GM19468 (cell line): ENCODE results near the gene TTC36.
"Not testable (repeated sequence)": the region's sequence is repeated elsewhere in the genome, so short reads cannot be mapped to it uniquely, and the experiment has no call there.

Experiments
- ATAC-seq: cut with Tn5 transposase; IDR thresholded peaks from one replicate; pipeline ENCODE4 v1.9.1; 2021; ENCODE audit warnings: mild to moderate bottlenecking, moderate library complexity, moderate number of reproducible peaks; ENCODE audit not compliant: unreplicated experiment; ENCODE audit errors: extremely low read depth

The TTC36 gene

GRCh38 chr11:118527109-118527508 lies at the start of gene TTC36:
TSS of gene TTC36 (plus strand) at chr11:118527474. CDS start at chr11:118527495, 21 bp downstream.
- no peak for ATAC-seq

- not testable (repeated sequence) for ATAC-seq
These were observed 46.0 kb upstream of the TTC36 start for GRCh38 chr11:118481238-118481637.

- ATAC-seq, result no peak
These were observed 42.9 kb upstream of the TTC36 start for GRCh38 chr11:118484405-118484804.

- no peak for ATAC-seq
These were observed 42.0 kb upstream of the TTC36 start for GRCh38 chr11:118485273-118485672.

GRCh38 chr11:118488480-118489109 lies 38.7 kb upstream of the TTC36 start:
- no peak for ATAC-seq

- ATAC-seq, result no peak
These were observed 36.2 kb upstream of the TTC36 start for GRCh38 chr11:118491041-118491440.

- ATAC-seq, result no peak
These were observed 29.4 kb upstream of the TTC36 start for GRCh38 chr11:118497831-118498230.

GRCh38 chr11:118503216-118503615 lies 24.1 kb upstream of the TTC36 start:
- ATAC-seq, result no peak

GRCh38 chr11:118511601-118512000 lies 15.7 kb upstream of the TTC36 start:
- no peak for ATAC-seq

- ATAC-seq, result no peak
These were observed 13.2 kb upstream of the TTC36 start for GRCh38 chr11:118514103-118514502.

GRCh38 chr11:118519549-118519948 lies 7.7 kb upstream of the TTC36 start:
- no peak for ATAC-seq

- no peak for ATAC-seq
These were observed 5.4 kb upstream of the TTC36 start for GRCh38 chr11:118521892-118522311.

- no peak for ATAC-seq
These were observed 4.7 kb upstream of the TTC36 start for GRCh38 chr11:118522571-118523072.

GRCh38 chr11:118524356-118524755 lies 2.9 kb upstream of the TTC36 start:
- no peak for ATAC-seq

GRCh38 chr11:118524757-118525470 lies 2.4 kb upstream of the TTC36 start:
- ATAC-seq, result no peak

GRCh38 chr11:118526688-118527087 lies 586 bp upstream of the TTC36 start:
- no peak for ATAC-seq

- ATAC-seq, result no peak
These were observed 1.2 kb downstream of the TTC36 start for GRCh38 chr11:118528511-118528910.

- no peak for ATAC-seq
These were observed 2.4 kb downstream of the TTC36 start for GRCh38 chr11:118529584-118530175.

GRCh38 chr11:118530180-118530682 lies 3.0 kb downstream of the TTC36 start:
- ATAC-seq, result no peak

- ATAC-seq, result peak; percentile 16
These were observed 3.7 kb downstream of the TTC36 start, which contains the start of gene TMEM25 for GRCh38 chr11:118530683-118531596. TSS of gene TMEM25 (plus strand) at chr11:118531192. CDS start at chr11:118531802, 610 bp downstream.
